ENCODE results near the gene TFCP2.
"Not testable (repeated sequence)": the region's sequence is repeated elsewhere in the genome, so short reads cannot be mapped to it uniquely, and the experiment has no call there.

Gene TFCP2

DNA sequence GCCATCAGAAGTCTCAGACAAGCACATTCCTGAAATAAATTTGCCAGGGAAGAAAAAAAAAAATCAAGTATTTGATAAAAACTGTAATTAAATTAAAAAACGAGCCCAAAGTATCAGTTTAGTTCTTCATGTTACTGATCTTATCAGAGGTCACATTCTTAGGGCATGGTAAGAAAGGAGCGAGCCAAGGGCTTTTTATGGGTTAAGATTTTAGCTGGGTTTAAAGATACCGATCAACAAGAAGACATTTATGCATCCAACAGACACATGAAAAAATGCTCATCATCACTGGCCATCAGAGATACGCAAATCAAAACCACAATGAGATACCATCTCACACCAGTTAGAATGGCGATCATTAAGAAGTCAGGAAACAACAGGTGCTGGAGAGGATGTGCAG lies 94.6 kb downstream of the TFCP2 start:
- not testable (repeated sequence) for FAIRE-seq

DNA sequence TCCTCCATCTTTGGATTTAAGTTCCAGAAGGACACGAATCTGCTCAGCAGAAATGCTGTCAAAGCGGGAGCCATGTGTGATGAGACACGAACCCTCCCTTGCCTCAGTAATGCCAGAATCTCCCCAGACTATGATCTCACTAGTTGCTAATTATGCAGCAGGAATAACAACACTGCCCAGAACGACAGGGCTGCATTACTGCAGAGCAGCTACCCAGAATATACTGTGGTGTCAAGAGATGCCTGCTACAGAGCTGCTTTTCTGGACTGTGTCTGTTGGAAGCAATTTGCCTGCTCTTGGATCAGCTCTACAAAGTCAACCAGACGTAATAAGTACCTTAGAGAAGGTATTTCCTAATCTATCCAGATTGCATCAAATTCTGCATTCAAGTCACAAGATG lies 95.0 kb downstream of the TFCP2 start:
- FAIRE-seq = no peak

DNA sequence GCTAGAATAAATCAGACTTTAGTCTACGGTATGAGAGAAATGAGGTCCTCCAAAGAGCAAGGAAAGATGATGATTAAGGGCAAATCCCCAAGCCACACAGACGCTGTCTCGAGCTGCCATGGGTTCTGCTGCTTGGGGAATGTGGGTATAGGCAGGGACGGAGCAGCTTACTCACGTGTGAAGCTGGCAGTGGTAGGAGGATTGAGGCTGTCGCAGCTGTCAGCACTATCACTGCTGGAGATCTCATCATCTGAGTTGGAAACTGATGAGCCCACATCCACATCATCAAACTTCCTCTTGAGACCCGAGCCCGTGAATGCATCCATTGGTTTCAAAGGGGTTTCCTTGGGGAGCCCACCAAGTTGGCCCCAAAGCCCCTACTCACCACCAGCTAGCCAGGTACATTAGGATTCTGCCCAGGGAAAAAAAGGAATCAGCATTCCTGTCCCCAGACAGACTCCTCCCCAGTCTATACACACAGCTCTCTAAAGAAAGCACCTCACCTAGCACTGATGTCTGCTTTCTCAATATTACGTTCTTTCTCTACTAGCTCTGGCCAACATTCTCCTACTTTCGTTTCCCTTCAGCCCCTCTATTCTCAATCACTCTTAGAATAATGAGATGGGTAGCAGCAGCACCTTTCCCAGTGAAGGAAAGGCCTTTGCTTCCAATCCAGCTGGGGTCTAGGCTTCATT lies 96.6 kb downstream of the TFCP2 start:
- no peak for FAIRE-seq

DNA sequence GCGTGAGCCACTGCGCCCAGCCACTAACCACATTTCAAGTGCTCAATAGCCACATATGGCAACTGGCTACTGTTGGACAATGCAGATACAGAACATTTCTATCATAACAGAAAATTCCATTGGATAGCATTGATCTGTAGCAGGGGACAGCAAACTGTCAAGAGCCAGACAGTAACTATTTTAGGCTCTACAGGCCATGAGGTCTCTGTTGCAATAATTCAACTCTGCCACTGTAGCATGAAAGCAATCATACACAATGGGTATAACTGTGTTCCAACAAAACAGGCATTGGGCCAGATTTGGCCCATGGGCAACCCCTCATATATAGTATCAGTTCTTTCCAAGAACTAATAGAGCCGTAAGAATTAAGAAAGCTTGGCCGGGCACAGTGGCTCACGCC lies 97.5 kb downstream of the TFCP2 start:
- no peak for FAIRE-seq

DNA sequence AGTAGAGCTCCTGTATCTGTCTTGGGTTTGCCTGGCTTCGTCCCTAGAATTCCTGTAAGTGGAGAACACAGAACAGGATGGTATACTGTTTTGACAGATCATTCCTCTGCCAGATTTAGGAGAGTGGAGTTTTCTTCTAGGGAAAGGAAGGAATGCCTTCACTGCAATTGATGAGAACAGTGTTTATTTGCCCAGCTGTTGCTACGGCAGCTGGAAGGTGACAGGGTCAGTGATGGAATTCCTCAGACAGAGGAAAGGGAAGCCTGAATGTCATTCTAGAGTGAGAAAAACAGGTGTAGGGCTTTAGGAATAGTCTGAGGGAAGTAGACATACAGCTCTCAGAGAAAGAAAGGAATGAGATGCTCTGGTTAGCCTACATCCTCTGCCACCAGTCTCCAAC lies 101.3 kb downstream of the TFCP2 start:
- no peak for FAIRE-seq

DNA sequence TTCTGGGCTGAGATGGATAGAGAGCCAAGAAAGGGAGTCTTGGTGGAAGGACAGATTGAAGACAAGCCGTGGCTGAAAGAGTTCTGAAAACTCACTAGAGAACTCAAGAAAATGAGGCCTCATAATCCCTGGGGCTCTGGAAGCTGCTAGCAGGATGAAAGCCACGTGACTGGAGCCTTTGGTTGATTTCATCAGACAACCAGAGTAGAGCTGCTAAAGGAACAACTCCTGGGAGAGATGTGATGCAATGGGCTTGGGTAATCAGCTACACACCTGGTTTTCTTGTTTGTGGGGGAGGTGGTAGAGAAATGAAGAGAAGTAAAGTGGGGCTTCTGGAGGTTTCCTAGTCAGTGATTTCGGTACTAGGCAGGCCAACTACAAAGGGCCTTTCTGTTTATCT lies 102.9 kb downstream of the TFCP2 start:
- no peak for FAIRE-seq

DNA sequence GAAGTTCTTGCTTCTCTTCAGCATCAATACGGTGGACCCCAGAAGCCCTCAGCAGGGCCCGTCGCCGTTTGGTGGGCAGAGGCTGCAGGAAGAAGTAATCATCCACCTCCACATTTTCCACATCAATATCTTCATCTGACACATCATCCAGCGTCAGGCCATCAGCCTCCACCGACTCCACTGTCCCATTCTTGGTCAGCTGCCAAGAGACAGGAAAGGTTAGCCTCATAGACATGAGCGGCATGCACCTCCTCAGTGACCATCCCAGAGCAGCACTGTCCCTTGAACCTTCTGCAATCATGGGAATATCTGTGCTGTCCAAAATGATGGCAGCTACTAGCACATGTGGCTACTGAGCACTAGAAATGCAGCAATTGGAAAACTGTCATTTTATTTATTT lies 105.2 kb downstream of the TFCP2 start:
- FAIRE-seq = no peak

DNA sequence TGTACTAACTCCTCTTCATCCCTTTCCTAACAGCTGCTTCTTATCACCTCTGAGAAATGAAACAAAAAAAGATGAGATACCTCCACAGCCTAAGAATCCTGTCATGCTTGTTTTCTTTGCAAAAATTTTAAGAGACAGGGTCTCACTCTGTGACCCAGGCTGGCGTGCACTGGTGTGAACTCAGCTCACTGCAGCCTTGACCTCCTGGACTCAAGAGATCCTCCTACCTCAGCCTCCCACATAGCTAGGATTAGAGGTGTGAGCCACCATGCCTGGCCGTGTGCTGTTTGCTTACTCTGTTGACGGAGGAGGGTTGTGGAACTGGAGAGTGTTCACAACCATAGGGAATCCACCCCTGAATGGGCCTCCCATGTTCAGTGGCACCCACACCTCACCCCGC lies 105.7 kb downstream of the TFCP2 start:
- no peak for FAIRE-seq

DNA sequence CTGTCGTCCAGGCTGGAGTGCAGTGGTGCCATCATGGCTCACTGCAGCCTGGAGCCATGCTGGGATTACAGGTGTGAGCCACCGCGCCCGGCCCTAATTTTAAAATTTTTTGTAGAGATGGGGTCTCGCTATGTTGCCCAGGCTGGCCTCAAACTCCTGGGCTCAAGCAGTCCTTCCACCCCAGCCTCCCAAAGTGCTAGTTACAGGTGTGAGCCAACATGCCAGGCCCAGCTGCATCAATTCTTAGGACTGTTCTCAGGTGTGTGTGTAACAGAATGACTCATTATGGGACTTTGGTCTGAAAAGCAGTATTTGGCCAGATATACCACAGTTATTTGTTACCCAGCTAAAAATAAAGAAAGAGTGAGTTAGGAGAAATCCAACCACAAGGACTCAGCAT lies 107.4 kb downstream of the TFCP2 start:
- FAIRE-seq = no peak

DNA sequence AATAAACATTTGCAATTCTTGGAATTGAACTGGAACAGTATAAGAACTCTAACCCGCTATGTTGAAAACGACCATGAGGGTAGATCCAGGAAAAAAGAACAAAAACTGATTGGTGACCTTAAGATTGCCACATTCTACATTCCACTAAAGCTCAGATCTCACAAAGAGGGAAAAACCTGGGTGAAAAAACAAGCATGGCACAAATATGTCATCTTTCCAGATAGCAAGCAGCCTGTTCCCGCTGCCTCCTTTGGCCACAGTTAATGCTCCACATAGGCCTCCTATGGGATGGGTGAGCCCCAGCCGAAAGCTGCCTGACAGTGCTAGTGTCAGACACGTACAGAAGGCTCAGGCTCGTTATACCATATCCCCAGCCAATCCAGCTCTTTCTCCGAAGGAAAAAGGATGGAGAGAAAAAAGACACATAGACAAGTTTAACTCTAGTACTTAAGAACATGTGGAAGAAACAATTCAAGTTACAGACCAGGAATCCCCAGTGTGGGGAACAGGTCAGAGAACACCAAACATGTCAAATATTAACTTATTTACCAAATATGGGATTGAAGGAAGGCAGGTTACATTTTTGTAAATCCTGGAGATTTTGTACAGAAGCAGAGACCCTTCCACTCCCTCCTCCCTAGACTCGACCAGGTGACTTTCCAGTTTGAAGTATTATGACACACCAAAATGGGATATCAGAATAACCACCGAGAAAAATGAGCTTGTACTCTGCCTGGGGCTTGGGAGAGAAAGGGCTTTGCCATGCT lies 110.1 kb downstream of the TFCP2 start:
- no peak for FAIRE-seq

DNA sequence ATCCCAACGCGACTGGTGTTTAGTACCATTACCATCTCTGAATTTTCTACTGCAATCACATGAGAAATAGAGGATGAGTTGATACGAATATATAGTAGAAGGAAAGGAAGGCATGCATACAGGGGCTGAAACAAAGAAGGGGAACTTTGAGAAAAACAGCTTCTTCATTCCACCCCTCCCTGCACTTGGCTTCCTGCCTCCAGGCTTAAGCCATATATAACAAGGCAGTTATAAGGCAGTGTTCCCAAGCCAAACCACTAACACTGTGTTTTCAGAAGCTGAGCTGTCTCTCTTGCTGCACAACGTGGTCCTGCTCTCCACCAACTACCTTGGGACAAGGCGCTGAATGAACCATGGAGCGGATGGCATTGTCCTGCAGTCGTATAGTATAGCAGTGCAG lies 113.8 kb downstream of the TFCP2 start:
- no peak for FAIRE-seq

DNA sequence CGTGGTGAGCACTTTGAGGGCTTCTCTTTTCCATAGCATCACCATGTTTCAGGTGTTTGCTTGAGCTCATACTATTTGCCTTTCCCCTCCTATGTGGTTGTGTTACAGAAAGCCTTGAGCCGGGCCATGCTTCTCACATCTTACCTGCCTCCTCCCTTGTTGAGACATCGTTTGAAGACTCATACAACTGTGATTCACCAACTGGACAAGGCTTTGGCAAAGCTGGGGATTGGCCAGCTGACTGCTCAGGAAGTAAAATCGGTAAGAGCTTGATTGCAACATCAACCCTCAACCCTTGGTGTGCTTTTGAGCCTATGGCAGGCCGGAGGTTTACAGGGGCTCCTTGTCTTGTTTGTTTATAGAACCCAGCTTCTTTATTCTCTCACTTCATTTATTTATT lies 116.7 kb downstream of the TFCP2 start:
- FAIRE-seq = no peak

DNA sequence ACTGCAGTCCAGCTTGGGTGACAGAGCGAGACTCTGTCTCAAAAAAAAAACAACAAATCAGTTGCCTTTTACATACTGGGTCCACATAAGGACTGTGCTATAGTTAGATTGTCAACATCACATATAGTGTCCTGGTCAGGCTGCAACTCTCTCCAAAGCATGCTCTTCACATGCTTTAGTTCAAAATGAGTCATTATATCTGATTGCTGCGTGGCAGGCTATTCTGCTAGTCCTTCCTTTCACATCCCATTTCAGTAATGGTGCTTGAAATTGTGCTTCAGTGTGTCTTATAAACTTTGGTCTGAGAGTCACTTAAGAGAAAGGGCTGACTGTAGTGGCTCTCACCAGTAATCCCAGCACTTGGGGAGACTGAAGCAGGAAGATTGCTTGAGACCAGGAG lies 117.9 kb downstream of the TFCP2 start:
- no peak for FAIRE-seq

DNA sequence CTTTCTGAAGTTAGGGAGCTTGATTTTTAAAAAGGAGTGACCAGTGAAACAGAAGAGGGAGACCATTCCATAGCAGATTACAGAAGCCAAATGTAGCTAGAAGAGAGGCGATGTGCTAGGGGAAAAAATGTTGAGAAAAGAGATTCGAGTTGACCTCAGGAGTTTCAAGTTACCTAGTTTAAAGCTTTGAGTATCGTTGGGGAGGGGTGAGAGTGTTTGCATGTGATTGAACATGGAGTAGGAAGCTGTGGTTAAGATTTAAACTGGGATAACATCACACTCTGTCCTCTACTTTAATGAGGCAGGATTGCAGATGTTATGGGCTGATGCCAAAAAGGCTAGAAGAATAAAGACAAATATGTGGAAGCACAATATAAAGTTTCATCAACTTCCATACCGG lies 121.1 kb downstream of the TFCP2 start:
- no peak for FAIRE-seq

DNA sequence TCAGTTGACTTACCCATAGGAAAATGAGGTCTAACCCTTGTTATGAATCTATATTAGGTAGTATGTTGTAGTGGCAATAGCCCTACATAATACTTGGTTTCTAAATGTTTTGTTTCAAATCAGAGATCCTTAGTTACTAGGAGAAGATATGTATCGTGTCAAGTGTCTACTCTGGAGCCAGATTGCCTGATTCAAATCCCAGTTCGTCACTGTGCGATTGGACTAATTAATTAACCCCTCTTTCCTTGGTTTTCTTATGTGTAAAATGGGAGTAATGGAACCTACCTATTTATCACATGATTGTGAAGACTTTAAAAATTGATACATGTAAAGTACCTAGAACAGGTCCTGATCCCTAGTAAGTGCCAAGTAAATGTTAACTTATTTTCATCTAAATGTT lies 123.4 kb downstream of the TFCP2 start:
- no peak for FAIRE-seq

DNA sequence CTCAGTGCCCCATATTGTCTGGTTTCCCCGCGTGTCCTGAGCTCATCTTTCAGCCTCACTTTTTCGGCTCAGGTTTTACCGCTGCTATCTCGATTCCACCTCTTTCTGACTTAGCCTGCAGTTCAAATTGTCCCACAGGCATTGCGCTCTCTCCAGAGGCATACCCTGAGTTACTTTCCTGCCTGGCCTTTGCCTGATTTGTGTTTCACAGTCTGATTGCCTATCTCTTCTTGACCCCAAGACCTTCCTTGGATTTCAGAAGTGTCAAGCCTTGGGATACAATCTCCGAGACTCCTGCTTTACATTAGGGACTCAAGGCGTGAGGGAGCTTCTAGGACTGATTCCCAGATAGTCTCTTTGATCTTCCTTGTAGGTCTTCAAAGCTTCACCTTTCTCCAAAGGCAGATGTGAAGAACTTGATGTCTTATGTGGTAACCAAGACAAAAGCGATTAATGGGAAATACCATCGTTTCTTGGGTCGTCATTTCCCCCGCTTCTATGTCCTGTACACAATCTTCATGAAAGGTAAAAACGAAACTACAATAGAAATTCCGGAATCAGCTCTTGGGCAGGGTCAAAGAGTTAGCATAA lies 124.2 kb downstream of the TFCP2 start:
- no peak for FAIRE-seq

DNA sequence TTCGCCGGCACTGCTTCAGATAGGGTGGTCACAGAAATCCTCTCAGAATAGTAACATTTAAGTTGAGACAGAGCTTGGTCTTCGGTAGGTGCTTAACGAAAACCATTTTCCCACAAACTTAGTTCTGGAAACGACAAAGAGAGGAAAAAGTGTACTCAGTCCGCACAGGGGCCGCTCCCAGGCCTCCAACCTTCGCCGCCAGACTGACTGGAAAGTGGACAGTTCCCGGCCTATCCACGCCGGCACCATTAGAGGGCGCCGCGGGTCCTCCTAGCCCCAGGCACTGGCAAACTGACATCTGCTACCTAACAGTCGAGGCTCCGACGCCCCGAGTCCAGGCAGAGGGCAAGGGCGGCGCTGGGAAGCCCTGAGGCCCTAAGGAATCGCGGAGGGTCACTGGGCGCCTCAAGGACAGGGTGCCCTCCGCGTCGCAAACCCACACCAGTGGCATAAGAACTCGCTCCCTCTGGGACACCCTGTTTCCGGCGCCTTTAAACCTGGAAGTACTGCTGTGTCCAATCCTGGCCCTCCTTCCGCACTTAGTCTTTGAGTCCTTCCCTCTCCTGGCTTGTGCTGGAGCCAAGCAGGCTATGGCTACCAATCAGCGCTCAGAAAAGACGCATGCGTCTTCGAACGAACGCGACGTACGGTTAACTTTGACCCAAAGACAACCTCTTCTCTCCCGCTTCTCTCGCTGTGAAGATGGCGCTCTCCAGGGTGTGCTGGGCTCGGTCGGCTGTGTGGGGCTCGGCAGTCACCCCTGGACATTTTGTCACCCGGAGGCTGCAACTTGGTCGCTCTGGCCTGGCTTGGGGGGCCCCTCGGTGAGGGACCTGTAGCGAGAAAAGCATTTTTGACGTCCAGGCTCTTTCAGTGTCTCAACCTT lies 125.0 kb downstream of the TFCP2 start, which contains the start of gene LETMD1:
LETMD1 (plus strand) TSS at position 673 of the 886 bp plus-strand sequence; CDS start at position 703, 30 bp downstream.
- FAIRE-seq = peak; percentile 88
